WTC11 (cell line): Measurements from ENCODE around the gene RABL2A.

Source experiments
- AR ChIP-seq: fragments of 250-450 bp; sonication (Bioruptor Pico); IDR thresholded peaks from 2 replicates; pipeline ENCODE4 v1.9.0; 2021; ENCODE audit warnings: mild to moderate bottlenecking
- E2F4 ChIP-seq: sonication (generic); formaldehyde crosslinking; IDR thresholded peaks from 2 replicates; pipeline ENCODE4 v1.8.1; 2022; ENCODE audit warnings: low read depth, mild to moderate bottlenecking, moderate library complexity, missing genetic modification reagents, borderline replicate concordance
- ELF4 ChIP-seq: sonication (generic); formaldehyde crosslinking; IDR thresholded peaks from 2 replicates; pipeline ENCODE4 v1.8.1; 2022; ENCODE audit warnings: low read depth, mild to moderate bottlenecking, moderate library complexity, missing genetic modification reagents
- FOXJ3 ChIP-seq: sonication (generic); formaldehyde crosslinking; IDR thresholded peaks from 2 replicates; pipeline ENCODE4 v1.9.0; 2021; ENCODE audit warnings: missing genetic modification reagents, mild to moderate bottlenecking, borderline replicate concordance
- MYBL2 ChIP-seq: sonication (generic); formaldehyde crosslinking; IDR thresholded peaks from 2 replicates; pipeline ENCODE4 v1.8.1; 2023; ENCODE audit warnings: mild to moderate bottlenecking, moderate library complexity, missing genetic modification reagents
- NFATC4 ChIP-seq: fragments of 250-450 bp; sonication (Bioruptor Pico); IDR thresholded peaks from 2 replicates; pipeline ENCODE4 v1.9.0; 2021; ENCODE audit warnings: mild to moderate bottlenecking
- NR2C2 ChIP-seq: sonication (generic); formaldehyde crosslinking; IDR thresholded peaks from 2 replicates; pipeline ENCODE4 v1.8.0; 2022; ENCODE audit warnings: mild to moderate bottlenecking, missing genetic modification reagents
- PREB ChIP-seq: sonication (generic); formaldehyde crosslinking; IDR thresholded peaks from 2 replicates; pipeline ENCODE4 v1.8.1; 2022; ENCODE audit warnings: mild to moderate bottlenecking, missing genetic modification reagents, moderate library complexity, borderline replicate concordance
- TCF7 ChIP-seq: sonication (generic); formaldehyde crosslinking; IDR thresholded peaks from 2 replicates; pipeline ENCODE4 v1.8.0; 2022; ENCODE audit warnings: mild to moderate bottlenecking, low read depth, missing genetic modification reagents, moderate library complexity
- TEAD4 ChIP-seq: sonication (generic); formaldehyde crosslinking; IDR thresholded peaks from 2 replicates; pipeline ENCODE4 v1.8.0; 2022; ENCODE audit warnings: mild to moderate bottlenecking, missing genetic modification reagents
- ZNF121 ChIP-seq: sonication (generic); formaldehyde crosslinking; IDR thresholded peaks from 2 replicates; pipeline ENCODE4 v1.8.0; 2023; ENCODE audit warnings: missing genetic modification reagents
- ZNF219 ChIP-seq: sonication (generic); formaldehyde crosslinking; IDR thresholded peaks from 2 replicates; pipeline ENCODE4 v1.8.0; 2023; ENCODE audit warnings: missing genetic modification reagents, mild to moderate bottlenecking, borderline replicate concordance
- ZNF416 ChIP-seq: fragments of 250-450 bp; sonication (Bioruptor Pico); IDR thresholded peaks from 2 replicates; pipeline ENCODE4 v1.9.0; 2021; ENCODE audit warnings: mild to moderate bottlenecking, inconsistent platforms
- TF ChIP-seq, protein P1 (sequence below): fragments of 200-600 bp; IDR thresholded peaks from 2 replicates; pipeline ENCODE4 v1.8.0; 2022; ENCODE audit warnings: antibody characterized with exemption

GRCh38 chr2:113685471-113685870, 58.4 kb downstream of the RABL2A start:
- TF ChIP-seq TCF7 (CRISPR knock-in tag): no peak
- TF ChIP-seq NFATC4 (CRISPR knock-in tag): no peak
- TF ChIP-seq AR: no peak
- TF ChIP-seq PREB (CRISPR knock-in tag): no peak
- no peak for TF ChIP-seq ELF4 (CRISPR knock-in tag)
- no peak for TF ChIP-seq ZNF121
- TF ChIP-seq, protein P1, sequence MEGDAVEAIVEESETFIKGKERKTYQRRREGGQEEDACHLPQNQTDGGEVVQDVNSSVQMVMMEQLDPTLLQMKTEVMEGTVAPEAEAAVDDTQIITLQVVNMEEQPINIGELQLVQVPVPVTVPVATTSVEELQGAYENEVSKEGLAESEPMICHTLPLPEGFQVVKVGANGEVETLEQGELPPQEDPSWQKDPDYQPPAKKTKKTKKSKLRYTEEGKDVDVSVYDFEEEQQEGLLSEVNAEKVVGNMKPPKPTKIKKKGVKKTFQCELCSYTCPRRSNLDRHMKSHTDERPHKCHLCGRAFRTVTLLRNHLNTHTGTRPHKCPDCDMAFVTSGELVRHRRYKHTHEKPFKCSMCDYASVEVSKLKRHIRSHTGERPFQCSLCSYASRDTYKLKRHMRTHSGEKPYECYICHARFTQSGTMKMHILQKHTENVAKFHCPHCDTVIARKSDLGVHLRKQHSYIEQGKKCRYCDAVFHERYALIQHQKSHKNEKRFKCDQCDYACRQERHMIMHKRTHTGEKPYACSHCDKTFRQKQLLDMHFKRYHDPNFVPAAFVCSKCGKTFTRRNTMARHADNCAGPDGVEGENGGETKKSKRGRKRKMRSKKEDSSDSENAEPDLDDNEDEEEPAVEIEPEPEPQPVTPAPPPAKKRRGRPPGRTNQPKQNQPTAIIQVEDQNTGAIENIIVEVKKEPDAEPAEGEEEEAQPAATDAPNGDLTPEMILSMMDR: no peak
- TF ChIP-seq ZNF219 (CRISPR knock-in tag): no peak
- no peak for TF ChIP-seq MYBL2
- no peak for TF ChIP-seq TEAD4 (CRISPR knock-in tag)
- TF ChIP-seq FOXJ3 (CRISPR knock-in tag): no peak
- no peak for TF ChIP-seq E2F4
- TF ChIP-seq ZNF416 (CRISPR knock-in tag): no peak
- no peak for TF ChIP-seq NR2C2
